OCI-LY1 (cell line): ENCODE data around the gene B3GNT9.

ENCODE experiments used
- H2AFZ ChIP-seq: fragments of 200-600 bp; sonication (generic), shearing (Covaris generic); 2 replicates; pipeline ENCODE4 v1.6.0; 2014; ENCODE audit warnings: antibody characterized with exemption, mild to moderate bottlenecking, low read length
- H3F3A ChIP-seq: fragments of 200-600 bp; sonication (generic), shearing (Covaris generic); 2 replicates; pipeline ENCODE4 v1.6.0; 2014; ENCODE audit warnings: mild to moderate bottlenecking, antibody characterized with exemption, low read length, moderate library complexity; ENCODE audit not compliant: insufficient read depth
- H3K27ac ChIP-seq: fragments of 200-600 bp; sonication (generic); 2 replicates; pipeline ENCODE4 v1.5.1; 2014; ENCODE audit warnings: low read length, mixed run types, mild to moderate bottlenecking, low read depth; ENCODE audit not compliant: poor library complexity, severe bottlenecking
- H3K27me3 ChIP-seq: fragments of 200-600 bp; sonication (generic); 2 replicates; pipeline ENCODE4 v1.6.0; 2014; ENCODE audit warnings: antibody characterized with exemption, mild to moderate bottlenecking, low read length, moderate library complexity; ENCODE audit not compliant: insufficient read depth
- H3K36me3 ChIP-seq: fragments of 200-600 bp; sonication (generic); 2 replicates; pipeline ENCODE4 v1.6.1; 2014; ENCODE audit warnings: mild to moderate bottlenecking, antibody characterized with exemption, low read length, moderate library complexity, mixed read lengths; ENCODE audit not compliant: insufficient read depth
- H3K4me1 ChIP-seq: fragments of 200-600 bp; sonication (generic); 2 replicates; pipeline ENCODE4 v1.5.1; 2014; ENCODE audit warnings: mild to moderate bottlenecking, low read length, moderate library complexity; ENCODE audit not compliant: insufficient read depth, severe bottlenecking
- H3K4me2 ChIP-seq: fragments of 200-600 bp; sonication (generic), shearing (Covaris generic); 2 replicates; pipeline ENCODE4 v1.6.1; 2014; ENCODE audit warnings: low read length
- H3K4me3 ChIP-seq: fragments of 200-600 bp; sonication (generic); 2 replicates; pipeline ENCODE4 v1.5.1; 2014; ENCODE audit warnings: low read length, low read depth, mild to moderate bottlenecking, mixed read lengths; ENCODE audit not compliant: poor library complexity, severe bottlenecking
- H3K79me2 ChIP-seq: fragments of 200-600 bp; shearing (Covaris generic); 2 replicates; pipeline ENCODE4 v1.6.1; 2016; ENCODE audit warnings: mixed run types, low read length, mixed read lengths; ENCODE audit not compliant: insufficient read depth
- H3K9ac ChIP-seq: fragments of 200-600 bp; sonication (generic), shearing (Covaris generic); 2 replicates; pipeline ENCODE4 v1.6.1; 2014; ENCODE audit warnings: mild to moderate bottlenecking, low read length, mixed read lengths
- H3K9me2 ChIP-seq: fragments of 200-600 bp; sonication (generic), shearing (Covaris generic); 2 replicates; pipeline ENCODE4 v1.6.1; 2014; ENCODE audit warnings: low read depth, mild to moderate bottlenecking, low read length, mixed read lengths
- H3K9me3 ChIP-seq: fragments of 200-600 bp; shearing (Covaris generic); 2 replicates; pipeline ENCODE4 v1.6.1; 2014; ENCODE audit warnings: low read length, mixed read lengths
- H4K20me1 ChIP-seq: fragments of 200-600 bp; sonication (generic), shearing (Covaris generic); 2 replicates; pipeline ENCODE4 v1.6.0; 2016; ENCODE audit warnings: mild to moderate bottlenecking, low read length; ENCODE audit not compliant: insufficient read depth
- CTCF ChIP-seq: fragments of 200-600 bp; sonication (generic), shearing (Covaris generic); IDR thresholded peaks from 2 replicates; pipeline ENCODE4 v1.5.1; 2017; ENCODE audit warnings: mild to moderate bottlenecking, antibody characterized with exemption, low read length, moderate library complexity, mixed read lengths
- EZH2 ChIP-seq: fragments of 200-600 bp; sonication (generic), shearing (Covaris generic); IDR thresholded peaks from 2 replicates; pipeline ENCODE4 v1.8.0; 2017; ENCODE audit warnings: borderline replicate concordance, mixed run types, mild to moderate bottlenecking, antibody characterized with exemption, low read length, moderate library complexity, mixed read lengths

The B3GNT9 gene

GRCh38 chr16:67193536-67193935, 42.7 kb upstream of the B3GNT9 start:
- TF ChIP-seq CTCF (no peak), EZH2 (no peak)
- H3K79me2 ChIP-seq = peaks cover 16% of the 10 kb centered on the region
- no peaks in the 10 kb centered on the region for H3K27me3 ChIP-seq
- peaks cover 23% of the 10 kb centered on the region for H3K4me1 ChIP-seq
- no peak overlapping the region for H3K27ac ChIP-seq
- H4K20me1 ChIP-seq = no peaks in the 10 kb centered on the region
- H3K9me2 ChIP-seq = no peaks in the 10 kb centered on the region
- H3K9ac ChIP-seq = peak overlapping the region; percentile 97; the same call in 1 of the 2 replicates
- peaks cover 48% of the 10 kb centered on the region for H3K36me3 ChIP-seq
- no peaks in the 10 kb centered on the region for H3F3A ChIP-seq
- peak overlapping the region; percentile 99 for H3K4me2 ChIP-seq
- no peak overlapping the region for H2AFZ ChIP-seq
- peak overlapping the region; percentile 98 for H3K4me3 ChIP-seq
- no peaks in the 10 kb centered on the region for H3K9me3 ChIP-seq

- no peaks in the 10 kb centered on the region for H3K9me3 ChIP-seq
- peaks cover 16% of the 10 kb centered on the region for H3K79me2 ChIP-seq
- TF ChIP-seq EZH2 = no peak
- TF ChIP-seq CTCF = no peak
- H3K36me3 ChIP-seq = peaks cover 45% of the 10 kb centered on the region
- H2AFZ ChIP-seq = no peak overlapping the region
- no peak overlapping the region for H3K27ac ChIP-seq
- H3K4me2 ChIP-seq = peak overlapping the region; percentile 99
- peak overlapping the region; percentile 98 for H3K4me3 ChIP-seq
- H3F3A ChIP-seq = no peaks in the 10 kb centered on the region
- peaks cover 17% of the 10 kb centered on the region for H3K4me1 ChIP-seq
- no peaks in the 10 kb centered on the region for H4K20me1 ChIP-seq
- H3K9ac ChIP-seq = peak overlapping the region; percentile 97
- no peaks in the 10 kb centered on the region for H3K9me2 ChIP-seq
- H3K27me3 ChIP-seq = no peaks in the 10 kb centered on the region
Measured at GRCh38 chr16:67192781-67193361, 42.1 kb upstream of the B3GNT9 start.

GRCh38 chr16:67191995-67192681, 41.3 kb upstream of the B3GNT9 start, which contains the start of gene E2F4:
Gene E2F4, plus strand, starts transcription at chr16:67192155. Its CDS starts 73 bp downstream, at chr16:67192228.
- Histone ChIP-seq H3K4me1 (peaks cover 15% of the 10 kb centered on the region), H3K9me3 (no peaks in the 10 kb centered on the region), H3K79me2 (peaks cover 16% of the 10 kb centered on the region), H3K27ac (no peak within 1 kb of the TSS), H3K9ac (peak within 1 kb of the TSS; percentile 97), H4K20me1 (no peaks in the 10 kb centered on the region), H3K4me2 (peak within 1 kb of the TSS; percentile 99), H3F3A (no peaks in the 10 kb centered on the region), H3K4me3 (peak within 1 kb of the TSS; percentile 98), H3K9me2 (no peaks in the 10 kb centered on the region), H2AFZ (no peak within 1 kb of the TSS), H3K36me3 (peaks cover 37% of the 10 kb centered on the region), H3K27me3 (no peaks in the 10 kb centered on the region)
- no peak for TF ChIP-seq CTCF
- no peak for TF ChIP-seq EZH2
